OCI-LY3 (cell line): Measurements from ENCODE around the gene BCL11A.

Experiments used
- EZH2phosphoT487 ChIP-seq: fragments of 200-600 bp; shearing (Covaris generic); IDR thresholded peaks from 2 replicates; pipeline ENCODE4 v1.6.1; 2018; ENCODE audit warnings: antibody characterized with exemption, mixed run types, low read depth
- TF ChIP-seq, protein P1 (sequence below): fragments of 200-600, 300-600 bp; sonication (generic); IDR thresholded peaks from 2 replicates; pipeline ENCODE4 v1.5.1; 2014; ENCODE audit warnings: antibody characterized with exemption, low read length, low read depth

DNA sequence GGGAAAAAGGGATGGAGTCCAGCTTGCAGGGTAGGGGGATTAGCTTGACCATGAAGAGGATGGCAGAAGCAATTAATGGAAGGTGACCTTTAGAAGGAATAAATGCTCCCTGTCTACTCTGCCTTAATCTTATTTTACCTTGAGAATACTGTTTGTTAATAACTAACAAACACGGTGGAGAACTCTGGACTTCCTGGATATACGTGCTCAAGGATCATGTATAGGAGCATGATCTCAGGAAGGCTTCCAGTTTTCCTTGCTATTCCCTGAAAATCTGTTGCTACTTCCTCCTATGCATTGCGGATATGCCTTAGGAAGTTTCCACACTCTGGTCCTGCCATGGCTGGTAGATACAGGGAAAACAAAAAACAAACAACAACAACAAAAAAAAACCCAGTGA lies 44.8 kb upstream of the BCL11A start:
- TF ChIP-seq, protein P1, sequence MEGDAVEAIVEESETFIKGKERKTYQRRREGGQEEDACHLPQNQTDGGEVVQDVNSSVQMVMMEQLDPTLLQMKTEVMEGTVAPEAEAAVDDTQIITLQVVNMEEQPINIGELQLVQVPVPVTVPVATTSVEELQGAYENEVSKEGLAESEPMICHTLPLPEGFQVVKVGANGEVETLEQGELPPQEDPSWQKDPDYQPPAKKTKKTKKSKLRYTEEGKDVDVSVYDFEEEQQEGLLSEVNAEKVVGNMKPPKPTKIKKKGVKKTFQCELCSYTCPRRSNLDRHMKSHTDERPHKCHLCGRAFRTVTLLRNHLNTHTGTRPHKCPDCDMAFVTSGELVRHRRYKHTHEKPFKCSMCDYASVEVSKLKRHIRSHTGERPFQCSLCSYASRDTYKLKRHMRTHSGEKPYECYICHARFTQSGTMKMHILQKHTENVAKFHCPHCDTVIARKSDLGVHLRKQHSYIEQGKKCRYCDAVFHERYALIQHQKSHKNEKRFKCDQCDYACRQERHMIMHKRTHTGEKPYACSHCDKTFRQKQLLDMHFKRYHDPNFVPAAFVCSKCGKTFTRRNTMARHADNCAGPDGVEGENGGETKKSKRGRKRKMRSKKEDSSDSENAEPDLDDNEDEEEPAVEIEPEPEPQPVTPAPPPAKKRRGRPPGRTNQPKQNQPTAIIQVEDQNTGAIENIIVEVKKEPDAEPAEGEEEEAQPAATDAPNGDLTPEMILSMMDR = no peak
- no peak for TF ChIP-seq EZH2phosphoT487
